Stomach (tissue), 9 donors: ENCODE results near the gene CFAP69. TPM values are rescaled to one million over a fixed set of nuclear protein-coding genes. Genes with fewer than 3 reads are reported as not detected.
A peak's percentile ranks its signal among the peaks of the same experiment; 100 is the strongest.

Experiments
- DNase-seq, 2 donors: peaks; one replicate each; pipeline versions ENCODE4 v3.0.0 to v3.0.0-alpha.2; 2013 to 2019
- H3K27ac ChIP-seq, 5 donors: fragments of 200-600 bp in 4 of 5; sonication (generic) in 4 of 5; one replicate each; pipeline ENCODE4 v1.5.1; 2013 to 2019; ENCODE audit warnings: mild to moderate bottlenecking in 1 of 5, moderate library complexity in 1 of 5
- H3K27me3 ChIP-seq, 3 donors: fragments of 200-600 bp; sonication (generic); one replicate each; pipeline ENCODE4 v1.5.1; 2017 to 2019; ENCODE audit warnings: mixed run types in 1 of 3
- H3K36me3 ChIP-seq, 4 donors: fragments of 200-600 bp; sonication (generic); 1 replicate in 3 of 4; 2 replicates in 1 of 4; pipeline ENCODE4 v1.5.1; 2016 to 2019
- H3K4me1 ChIP-seq, 4 donors: fragments of 200-600 bp; sonication (generic); one replicate each; pipeline ENCODE4 v1.5.1; 2016 to 2019
- H3K4me3 ChIP-seq, 4 donors: fragments of 200-600 bp; sonication (generic) in 3 of 4; one replicate each; pipeline ENCODE4 v1.5.1; 2016 to 2019; ENCODE audit warnings: mild to moderate bottlenecking in 1 of 4
- H3K9me3 ChIP-seq, 4 donors: fragments of 200-600 bp; sonication (generic); one replicate each; pipeline ENCODE4 v1.5.1; 2016 to 2019
- EP300 ChIP-seq: sonication (generic); formaldehyde crosslinking; IDR thresholded peaks from one replicate; pipeline ENCODE4 v1.6.1; 2017; ENCODE audit warnings: antibody characterized with exemption
- POLR2A ChIP-seq, 4 donors: fragments of 450-650 bp; IDR thresholded peaks; one replicate each; pipeline ENCODE4 v1.6.1; 2016; ENCODE audit warnings: antibody characterized with exemption in 4 of 4, control low read depth in 2 of 4, mild to moderate bottlenecking in 1 of 4, moderate library complexity in 1 of 4
- POLR2AphosphoS5 ChIP-seq, 3 donors: sonication (generic); formaldehyde crosslinking; IDR thresholded peaks; one replicate each; pipeline ENCODE4 v1.6.1; 2016; ENCODE audit warnings: antibody characterized with exemption in 3 of 3
- WGBS, 5 donors: extraction: QIAGEN DNeasy Blood & Tissue Kit in 3 of 5; methylation state at CpG; one replicate each; pipeline versions ENCODE4 v1.1.5 to v1.1.7; 2013 to 2018; 5-methylcytosine and 5-hydroxymethylcytosine counted together
- intact Hi-C: fragments of 100-400 bp; cut with DNase I; formaldehyde crosslinking; loops from one replicate; pipeline ENCODE4 v1.15.1; 2023; ENCODE audit warnings: low total_unique reads
- polyA plus RNA-seq, 3 donors: library from polyadenylated mRNA; stranded (reverse); fragments of 200-250 nt; gene quantifications; one replicate each; pipeline ENCODE4 v1.2.3, GENCODE V29; 2013
- total RNA-seq, 5 donors: library from RNA; depleted of rRNA; stranded (reverse); fragments of >200 nt; gene quantifications; one replicate each; pipeline versions ENCODE4 v1.1.0 to v1.2.3, GENCODE V29; 2014 to 2016
- TF ChIP-seq, protein P1 (sequence below), 7 experiments: fragments of 450-650 bp in 4 of 7; fragments of 200-600 bp in 3 of 7; sonication (generic) in 3 of 7; IDR thresholded peaks; one replicate each; pipeline ENCODE4 v1.5.1; 2016 to 2019; ENCODE audit warnings: antibody characterized with exemption in 7 of 7, control low read depth in 2 of 7, mild to moderate bottlenecking in 1 of 7
- donor health status: healthy with polysubstance abuse.
- donor health status: Bipolar disorder and iron deficiency.
- donor health status: healthy.

Gene CFAP69
- total and polyA plus RNA-seq, 8 donors, result 0.87 to 22.0 (median 5.5) TPM

DNA sequence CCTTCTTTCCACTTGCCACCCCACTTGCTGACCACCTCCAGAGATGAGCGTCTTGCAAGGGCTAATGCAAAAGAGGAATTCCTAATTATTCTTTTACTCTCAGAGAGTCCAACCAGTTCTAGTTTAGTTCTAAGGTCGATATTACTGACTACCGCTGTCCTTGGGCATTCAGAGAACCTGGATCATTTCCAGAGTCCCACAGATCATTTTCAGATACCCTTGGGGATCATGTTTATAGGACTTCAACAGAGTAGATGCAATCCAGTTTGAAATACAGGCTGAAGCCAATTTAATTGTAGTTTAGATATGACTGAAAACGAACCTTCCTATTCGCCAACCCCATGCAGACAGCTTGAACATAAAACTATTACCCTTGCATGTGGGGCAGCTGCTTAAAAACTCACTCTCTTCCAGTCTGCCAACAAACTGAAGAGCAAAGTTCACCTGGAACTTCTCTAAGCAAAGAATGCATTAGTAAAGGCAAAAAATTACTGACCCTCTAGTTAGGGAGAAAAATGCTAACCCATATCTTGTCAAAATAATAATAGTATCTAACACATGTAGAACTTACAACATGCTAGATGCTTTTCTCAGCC lies 22.4 kb downstream of the CFAP69 start:
- DNase-seq, result no peak
- no peak for TF ChIP-seq POLR2AphosphoS5 (IDR thresholded peaks at IDR 0.05)
- TF ChIP-seq POLR2A (IDR thresholded peaks at IDR 0.05), result no peak
- TF ChIP-seq, protein P1, sequence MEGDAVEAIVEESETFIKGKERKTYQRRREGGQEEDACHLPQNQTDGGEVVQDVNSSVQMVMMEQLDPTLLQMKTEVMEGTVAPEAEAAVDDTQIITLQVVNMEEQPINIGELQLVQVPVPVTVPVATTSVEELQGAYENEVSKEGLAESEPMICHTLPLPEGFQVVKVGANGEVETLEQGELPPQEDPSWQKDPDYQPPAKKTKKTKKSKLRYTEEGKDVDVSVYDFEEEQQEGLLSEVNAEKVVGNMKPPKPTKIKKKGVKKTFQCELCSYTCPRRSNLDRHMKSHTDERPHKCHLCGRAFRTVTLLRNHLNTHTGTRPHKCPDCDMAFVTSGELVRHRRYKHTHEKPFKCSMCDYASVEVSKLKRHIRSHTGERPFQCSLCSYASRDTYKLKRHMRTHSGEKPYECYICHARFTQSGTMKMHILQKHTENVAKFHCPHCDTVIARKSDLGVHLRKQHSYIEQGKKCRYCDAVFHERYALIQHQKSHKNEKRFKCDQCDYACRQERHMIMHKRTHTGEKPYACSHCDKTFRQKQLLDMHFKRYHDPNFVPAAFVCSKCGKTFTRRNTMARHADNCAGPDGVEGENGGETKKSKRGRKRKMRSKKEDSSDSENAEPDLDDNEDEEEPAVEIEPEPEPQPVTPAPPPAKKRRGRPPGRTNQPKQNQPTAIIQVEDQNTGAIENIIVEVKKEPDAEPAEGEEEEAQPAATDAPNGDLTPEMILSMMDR (IDR thresholded peaks at IDR 0.05), result no peak
- no peak for TF ChIP-seq EP300
- Histone ChIP-seq H3K27me3 (no peaks in the 10 kb centered on the region), H3K4me3 (no peak overlapping the region), H3K36me3 (no peaks in the 10 kb centered on the region), H3K9me3 (no peaks in the 10 kb centered on the region), H3K27ac (peak overlapping the region in 3 of 5 donors; percentile 0 to 47 (median 15)), H3K4me1 (no peaks in the 10 kb centered on the region)
- intact Hi-C loops, result no loop called here
- WGBS, 5 donors, result 69 to 83% (median 82%) methylated on average over 5 of the region's 5 CpGs

DNA sequence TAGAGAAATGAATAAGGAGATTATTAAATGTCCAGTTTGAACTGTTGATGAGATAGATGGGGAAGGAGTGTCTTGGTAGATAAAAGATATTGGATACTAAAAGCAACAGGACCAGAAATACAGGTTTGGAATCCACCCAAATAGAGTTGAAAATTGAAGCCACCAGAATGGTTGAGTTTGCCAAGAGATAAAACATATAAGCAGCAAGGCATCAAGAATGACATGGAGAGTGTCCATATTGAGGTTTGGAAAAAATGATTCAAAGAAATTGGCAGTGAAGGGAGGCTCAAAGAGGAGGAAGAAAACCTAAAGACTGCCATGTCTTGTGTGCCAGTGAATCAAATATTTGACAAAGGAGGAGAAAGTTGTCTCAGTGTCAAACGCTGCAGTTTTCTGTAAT lies 24.2 kb downstream of the CFAP69 start:
- Histone ChIP-seq H3K9me3 (no peaks in the 10 kb centered on the region), H3K27ac (no peak overlapping the region), H3K27me3 (no peaks in the 10 kb centered on the region), H3K4me1 (no peaks in the 10 kb centered on the region), H3K36me3 (no peaks in the 10 kb centered on the region), H3K4me3 (no peak overlapping the region)
- TF ChIP-seq, protein P1 (IDR thresholded peaks at IDR 0.05), result no peak
- TF ChIP-seq POLR2AphosphoS5 (IDR thresholded peaks at IDR 0.05) (no peak), EP300 (no peak), POLR2A (IDR thresholded peaks at IDR 0.05) (no peak)
- DNase-seq, result no peak
- WGBS, 5 donors, result 28 to 52% (median 38%) methylated on average over 1 of the region's 1 CpG
- intact Hi-C loops, result no loop called here

DNA sequence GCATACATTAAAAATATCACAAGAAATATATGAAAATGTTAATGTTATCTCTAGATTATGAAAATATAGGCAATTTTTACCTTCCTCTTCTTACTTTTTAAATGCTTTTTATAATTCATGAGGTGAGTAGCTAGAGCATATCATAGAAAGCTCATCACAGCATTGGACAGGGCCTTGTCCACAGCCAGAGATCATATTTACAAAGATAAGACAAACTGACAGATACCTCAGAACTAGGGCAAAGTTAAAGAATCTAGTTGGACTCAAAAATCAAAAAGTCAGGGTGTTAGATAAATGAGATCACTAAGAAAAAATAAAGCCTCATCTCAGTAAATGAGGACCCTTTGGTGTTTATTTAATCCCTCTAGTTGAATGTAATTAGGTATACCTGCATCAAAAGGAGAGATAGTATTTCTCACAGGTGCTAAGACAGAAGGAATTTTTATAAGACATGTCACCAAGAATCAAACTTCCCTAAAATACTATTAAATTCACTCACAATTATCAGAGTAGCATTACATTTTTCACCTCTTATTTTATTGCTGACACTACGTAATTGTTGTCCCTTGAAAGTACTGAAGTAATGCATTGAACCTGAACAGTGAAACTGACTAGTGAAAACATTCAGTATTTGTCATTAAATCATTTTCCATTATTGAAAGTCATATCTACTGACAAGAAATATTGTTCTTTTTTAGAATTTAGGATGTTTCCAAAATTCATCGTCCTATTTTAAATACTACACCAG lies 25.6 kb downstream of the CFAP69 start:
- WGBS, 5 donors, result 94 to 99% (median 96%) methylated on average over 2 of the region's 2 CpGs
- intact Hi-C loops, result no loop called here
- DNase-seq, result no peak
- Histone ChIP-seq H3K27me3 (no peaks in the 10 kb centered on the region), H3K4me3 (no peak overlapping the region), H3K36me3 (no peaks in the 10 kb centered on the region), H3K27ac (no peak overlapping the region), H3K4me1 (no peaks in the 10 kb centered on the region), H3K9me3 (no peaks in the 10 kb centered on the region)
- TF ChIP-seq POLR2A (IDR thresholded peaks at IDR 0.05) (no peak), POLR2AphosphoS5 (IDR thresholded peaks at IDR 0.05) (no peak), EP300 (no peak)
- TF ChIP-seq, protein P1 (IDR thresholded peaks at IDR 0.05), result no peak

DNA sequence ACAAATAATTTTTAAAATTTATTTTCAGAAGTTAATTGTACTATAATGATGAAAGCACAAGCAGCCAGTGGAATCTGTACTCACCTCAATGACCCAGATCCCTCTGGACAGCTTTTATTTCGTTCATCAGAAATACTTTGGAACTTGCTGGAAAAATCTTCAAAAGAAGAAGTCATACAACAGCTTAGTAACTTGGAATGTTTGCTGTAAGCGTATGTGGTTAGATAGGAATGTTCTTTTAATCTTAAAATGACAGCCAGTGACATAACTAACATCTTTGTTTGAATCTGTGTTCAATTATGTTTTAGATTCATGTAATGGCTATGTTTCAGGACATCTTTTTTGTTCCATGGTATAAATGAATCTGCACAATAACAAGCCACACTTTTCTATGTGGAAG lies 26.8 kb downstream of the CFAP69 start:
- no peak overlapping the region for H3K4me3 ChIP-seq
- no peak for DNase-seq
- intact Hi-C loops, result no loop called here
- H3K4me1 ChIP-seq, result no peaks in the 10 kb centered on the region
- WGBS, 5 donors, result 49 to 71% (median 60%) methylated on average over 2 of the region's 2 CpGs
- H3K36me3 ChIP-seq, result no peaks in the 10 kb centered on the region
- H3K9me3 ChIP-seq, result no peaks in the 10 kb centered on the region
- H3K27me3 ChIP-seq, result no peaks in the 10 kb centered on the region
- no peak for TF ChIP-seq POLR2AphosphoS5 (IDR thresholded peaks at IDR 0.05)
- TF ChIP-seq, protein P1 (IDR thresholded peaks at IDR 0.05), result no peak
- TF ChIP-seq EP300, result no peak
- no peak for TF ChIP-seq POLR2A (IDR thresholded peaks at IDR 0.05)
- H3K27ac ChIP-seq, result no peak overlapping the region
